Testis (tissue), 3 donors: ENCODE data around the gene PET100. TPM values are rescaled to one million over a fixed set of nuclear protein-coding genes. Genes with fewer than 3 reads are reported as not detected.
A peak's percentile ranks its signal among the peaks of the same experiment; 100 is the strongest.

Experiments
- DNase-seq: peaks from one replicate; pipeline ENCODE4 v3.0.0-alpha.2; 2019
- H3K27ac ChIP-seq, 2 donors: fragments of 200-600 bp; sonication (generic); one replicate each; pipeline ENCODE4 v1.5.1; 2019
- H3K27me3 ChIP-seq: fragments of 200-600 bp; sonication (generic); one replicate; pipeline ENCODE4 v1.5.1; 2019
- H3K36me3 ChIP-seq: fragments of 200-600 bp; sonication (generic); one replicate; pipeline ENCODE4 v1.5.1; 2017; ENCODE audit warnings: low read depth; ENCODE audit errors: missing control alignments
- H3K4me1 ChIP-seq: fragments of 200-600 bp; sonication (generic); one replicate; pipeline ENCODE4 v1.5.1; 2019
- H3K4me3 ChIP-seq, 2 donors: fragments of 200-600 bp; sonication (generic); one replicate each; pipeline ENCODE4 v1.5.1; 2017 to 2019
- H3K9me3 ChIP-seq: fragments of 200-600 bp; sonication (generic); one replicate; pipeline ENCODE4 v1.5.1; 2017
- CTCF ChIP-seq, 3 experiments: fragments of 450-650 bp in 2 of 3; fragments of 200-600 bp in 1 of 3; sonication (generic) in 1 of 3; IDR thresholded peaks; one replicate each; pipeline ENCODE4 v1.5.1; 2016 to 2019; ENCODE audit warnings: antibody characterized with exemption in 3 of 3, mild to moderate bottlenecking in 2 of 3, moderate library complexity in 1 of 3
- POLR2A ChIP-seq: fragments of 450-650 bp; IDR thresholded peaks from one replicate; pipeline ENCODE4 v1.6.1; 2017; ENCODE audit warnings: antibody characterized with exemption, mild to moderate bottlenecking, moderate library complexity
- WGBS, 2 donors: methylation state at CpG; one replicate each; pipeline ENCODE4 v1.1.5; 2018; 5-methylcytosine and 5-hydroxymethylcytosine counted together
- intact Hi-C: fragments of 100-400 bp; cut with DNase I; formaldehyde crosslinking; loops from one replicate; pipeline ENCODE4 v1.15.1; 2023; ENCODE audit warnings: low total_unique reads
- polyA plus RNA-seq: library from polyadenylated mRNA; stranded (reverse); fragments of 350-450 nt; fragmentation: Illumina TruSeq; extraction: RNeasy Lipid Tissue Mini Kit (QIAGEN cat#74804); gene quantifications from one replicate; pipeline ENCODE4 v1.2.3, GENCODE V29; 2014; ENCODE audit warnings: low read depth, low replicate concordance; ENCODE audit not compliant: insufficient read depth
- total RNA-seq, 2 donors: library from RNA; depleted of rRNA; stranded (reverse); fragments of >200 nt; gene quantifications; one replicate each; pipeline ENCODE4 v1.2.3, GENCODE V29; 2016

Gene PET100
- total and polyA plus RNA-seq, 3 donors from 2014 or later = 25.3 to 64.0 (median 26.9) TPM

- H3K4me1 ChIP-seq = peaks cover 32% of the 10 kb centered on the region
- DNase-seq = no peak
- no peaks in the 10 kb centered on the region for H3K36me3 ChIP-seq
- no peaks in the 10 kb centered on the region for H3K27me3 ChIP-seq
- intact Hi-C loops = no loop called here
- H3K4me3 ChIP-seq = no peak overlapping the region
- H3K27ac ChIP-seq = peak overlapping the region; percentile 71 to 81
- WGBS, 2 donors = 93 to 95% methylated on average over 25 to 50 of the region's 57 CpGs
- no peaks in the 10 kb centered on the region for H3K9me3 ChIP-seq
- TF ChIP-seq POLR2A (no peak), CTCF (IDR thresholded peaks at IDR 0.05) (no peak)
Measured at GRCh38 chr19:7620442-7621412, 8.9 kb upstream of the PET100 start.

- TF ChIP-seq POLR2A (no peak), CTCF (IDR thresholded peaks at IDR 0.05) (no peak)
- no peak overlapping the region for H3K27ac ChIP-seq
- WGBS, 2 donors = 79 to 84% methylated on average over 10 to 16 of the region's 16 CpGs
- H3K4me3 ChIP-seq = no peak overlapping the region
- no peaks in the 10 kb centered on the region for H3K27me3 ChIP-seq
- no peak for DNase-seq
- intact Hi-C loops = no loop called here
- H3K36me3 ChIP-seq = no peaks in the 10 kb centered on the region
- peaks cover 27% of the 10 kb centered on the region for H3K4me1 ChIP-seq
- no peaks in the 10 kb centered on the region for H3K9me3 ChIP-seq
Measured at GRCh38 chr19:7622933-7623685, 6.5 kb upstream of the PET100 start.

- no peak overlapping the region for H3K4me3 ChIP-seq
- 95 to 96% methylated on average over 24 to 39 of the region's 39 CpGs for WGBS, 2 donors
Measured at GRCh38 chr19:7623725-7624603, 5.6 kb upstream of the PET100 start.

More at GRCh38 chr19:7623725-7624603, 5.6 kb upstream of the PET100 start:
- Histone ChIP-seq H3K9me3 (no peaks in the 10 kb centered on the region), H3K27me3 (no peaks in the 10 kb centered on the region), H3K4me1 (peaks cover 27% of the 10 kb centered on the region), H3K27ac (no peak overlapping the region), H3K36me3 (no peaks in the 10 kb centered on the region)
- intact Hi-C loops = no loop called here
- TF ChIP-seq CTCF (IDR thresholded peaks at IDR 0.05) (no peak), POLR2A (no peak)
- no peak for DNase-seq
